GM18951 (cell line): ENCODE measurements around the gene ZMAT5.

Experiments
- POLR2A ChIP-seq: IDR thresholded peaks from 4 replicates; pipeline ENCODE4 v1.6.1; 2011; ENCODE audit warnings: mild to moderate bottlenecking; ENCODE audit not compliant: insufficient read length, insufficient read depth; ENCODE audit errors: extremely low read depth
- in situ Hi-C: fragments of 300-500 bp; cut with MboI; formaldehyde crosslinking; loops from one replicate; pipeline ENCODE4 v1.12.0; 2022; ENCODE audit warnings: low sequenced_read_pairs, mixed read lengths, inconsistent platforms; ENCODE audit not compliant: unreplicated experiment

The ZMAT5 gene

GRCh38 chr22:29739346-29739875 is 27.4 kb downstream of the ZMAT5 start:
- in situ Hi-C loops = no loop called here
- no peak for TF ChIP-seq POLR2A

GRCh38 chr22:29738118-29738815 is 28.5 kb downstream of the ZMAT5 start:
- no peak for TF ChIP-seq POLR2A
- in situ Hi-C loops = no loop called here

- no peak for TF ChIP-seq POLR2A
- in situ Hi-C loops = no loop called here
Measured at GRCh38 chr22:29737251-29738117, 29.3 kb downstream of the ZMAT5 start.

- no peak for TF ChIP-seq POLR2A
- in situ Hi-C loops = no loop called here
Measured at GRCh38 chr22:29735416-29735815, 31.4 kb downstream of the ZMAT5 start.

- no peak for TF ChIP-seq POLR2A
- in situ Hi-C loops = no loop called here
Measured at GRCh38 chr22:29734838-29735237, 32.0 kb downstream of the ZMAT5 start.

- TF ChIP-seq POLR2A = no peak
- in situ Hi-C loops = no loop called here
Measured at GRCh38 chr22:29734406-29734805, 32.4 kb downstream of the ZMAT5 start.

- in situ Hi-C loops = no loop called here
- TF ChIP-seq POLR2A = no peak
Measured at GRCh38 chr22:29733362-29734201, 33.2 kb downstream of the ZMAT5 start.

- no peak for TF ChIP-seq POLR2A
- in situ Hi-C loops = no loop called here
Measured at GRCh38 chr22:29732883-29733282, 33.9 kb downstream of the ZMAT5 start.

- in situ Hi-C loops = no loop called here
- TF ChIP-seq POLR2A = no peak
Measured at GRCh38 chr22:29731058-29731850, 35.6 kb downstream of the ZMAT5 start.

- no peak for TF ChIP-seq POLR2A
- in situ Hi-C loops = no loop called here
Measured at GRCh38 chr22:29729161-29729560, 37.6 kb downstream of the ZMAT5 start.

- in situ Hi-C loops = no loop called here
Measured at GRCh38 chr22:29727131-29727523, 39.7 kb downstream of the ZMAT5 start.

GRCh38 chr22:29726512-29727130 is 40.2 kb downstream of the ZMAT5 start:
- in situ Hi-C loops = no loop called here
- TF ChIP-seq POLR2A = no peak

More at GRCh38 chr22:29727131-29727523, 39.7 kb downstream of the ZMAT5 start:
- TF ChIP-seq POLR2A = no peak
